HG02870 (cell line): ENCODE results near the gene PARP6.

Experiments
- ATAC-seq: cut with Tn5 transposase; IDR thresholded peaks from one replicate; pipeline ENCODE4 v1.9.1; 2021; ENCODE audit warnings: mild to moderate bottlenecking, moderate library complexity; ENCODE audit not compliant: unreplicated experiment

The PARP6 gene

GRCh38 chr15:72201391-72201921, 70.9 kb downstream of the PARP6 start:
- ATAC-seq: no peak

GRCh38 chr15:72200395-72201237, 71.7 kb downstream of the PARP6 start:
- no peak for ATAC-seq

- no peak for ATAC-seq
These were observed 72.6 kb downstream of the PARP6 start for GRCh38 chr15:72199721-72200212.

DNA sequence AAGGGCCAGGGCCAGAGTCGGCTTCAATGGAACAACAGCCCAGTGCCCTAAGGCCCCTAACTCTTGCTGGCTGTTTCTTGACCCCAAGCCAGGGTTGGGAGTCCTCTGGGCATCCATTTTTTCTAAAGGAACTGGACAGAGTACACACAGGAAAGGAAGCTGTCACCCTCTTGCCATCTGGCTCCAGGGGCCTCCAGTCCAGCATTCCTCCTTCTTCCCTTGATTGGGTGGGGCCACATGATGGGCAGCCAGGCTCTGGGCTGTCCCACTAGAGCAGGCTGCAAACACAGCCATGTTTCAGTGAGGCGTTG, 73.2 kb downstream of the PARP6 start:
- ATAC-seq: no peak

- ATAC-seq: no peak
These were observed 73.8 kb downstream of the PARP6 start for GRCh38 chr15:72198356-72199204.

DNA sequence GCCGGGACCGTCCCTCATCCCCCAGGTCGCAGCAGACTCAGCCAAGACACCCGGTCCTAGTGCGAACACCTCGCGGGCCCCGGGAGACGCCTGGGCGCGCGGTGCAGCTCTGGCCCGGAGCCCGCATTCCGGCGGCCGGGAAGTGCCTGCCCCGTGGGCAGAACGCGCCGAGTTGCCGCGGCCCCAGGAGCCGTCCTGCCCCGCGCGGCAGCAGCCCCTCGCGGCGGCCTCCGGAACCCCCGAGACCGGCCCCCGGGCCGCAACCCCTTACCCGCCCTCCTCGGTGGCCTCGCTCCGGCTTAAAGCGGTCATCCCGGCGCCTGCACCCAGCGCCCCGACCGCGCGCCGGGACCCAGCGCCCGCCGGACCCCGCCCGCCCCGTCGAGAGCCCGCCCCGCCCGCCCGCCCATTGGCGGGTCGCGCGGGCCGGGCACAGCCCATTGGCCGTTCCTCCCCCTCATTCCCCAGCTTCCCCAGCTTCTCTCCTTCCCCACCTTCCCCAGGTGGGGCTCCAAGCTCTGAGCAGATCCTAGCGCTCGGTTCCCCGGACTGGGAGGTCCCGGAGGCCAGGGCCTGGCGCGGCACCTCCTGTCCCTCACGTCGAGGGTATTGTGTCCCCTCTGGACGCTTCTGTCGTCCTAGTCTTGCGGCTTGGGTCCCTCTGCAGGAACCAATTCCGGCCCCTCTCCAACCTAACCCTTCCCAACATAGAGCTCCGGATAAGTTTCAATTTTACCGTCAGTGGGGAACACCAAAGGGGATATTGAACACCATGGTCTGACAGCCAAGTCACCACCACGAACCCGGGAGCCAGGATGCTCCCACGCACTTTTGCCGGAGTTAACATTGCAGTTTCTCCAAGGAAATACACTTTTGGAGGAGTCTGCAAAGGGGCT, 74.6 kb downstream of the PARP6 start, which contains the start of gene GRAMD2A:
TSS of gene GRAMD2A (minus strand) at position 328 of the 896 bp plus-strand sequence.
- ATAC-seq: no peak

- ATAC-seq: no peak
These were observed 75.3 kb downstream of the PARP6 start for GRCh38 chr15:72197041-72197459.

- ATAC-seq: no peak
These were observed 75.8 kb downstream of the PARP6 start for GRCh38 chr15:72196409-72197040.

GRCh38 chr15:72195101-72195511, 77.2 kb downstream of the PARP6 start:
- ATAC-seq: no peak

DNA sequence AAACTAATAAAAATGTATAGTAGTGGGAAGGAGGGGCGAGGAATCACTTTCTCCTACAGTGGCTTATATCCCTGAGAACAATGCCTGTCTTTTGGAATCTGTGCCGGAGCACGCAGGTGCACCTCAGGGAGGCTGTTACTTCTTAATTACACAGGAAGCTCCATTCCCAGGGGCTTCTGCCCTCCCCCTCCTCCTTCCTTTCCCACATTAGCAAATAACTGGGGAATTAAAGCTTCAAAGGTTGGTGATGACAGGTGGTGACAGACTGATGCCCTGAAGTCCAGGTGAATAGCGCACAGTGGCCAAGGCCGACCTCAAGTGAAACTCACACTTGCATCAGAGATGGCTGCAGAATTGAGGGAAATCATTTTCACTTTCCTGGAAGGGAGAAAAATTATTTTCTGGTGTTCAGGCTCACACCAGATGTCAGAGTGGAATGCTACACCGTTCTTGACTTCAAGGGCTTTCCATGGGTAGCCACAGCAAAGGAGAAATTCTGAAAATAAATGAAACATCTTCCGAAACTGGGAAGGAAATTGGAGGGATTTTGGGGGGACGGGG, 78.4 kb downstream of the PARP6 start:
- ATAC-seq: no peak

GRCh38 chr15:72192416-72192815, 79.9 kb downstream of the PARP6 start:
- ATAC-seq: no peak
